NB4 (cell line): ENCODE results near the gene PCDH15.

Source experiments
- CTCF ChIP-seq: IDR thresholded peaks from one replicate; pipeline ENCODE4 v1.5.1; 2012; ENCODE audit warnings: low read depth, low read length
- MAX ChIP-seq: IDR thresholded peaks from 2 replicates; pipeline ENCODE4 v1.6.1; 2011; ENCODE audit warnings: low read depth, low read length
- MYC ChIP-seq: IDR thresholded peaks from 2 replicates; pipeline ENCODE4 v1.6.1; 2011; ENCODE audit warnings: low read depth, low read length
- POLR2A ChIP-seq: IDR thresholded peaks from 2 replicates; pipeline ENCODE4 v1.6.1; 2011; ENCODE audit warnings: mild to moderate bottlenecking; ENCODE audit not compliant: insufficient read length; ENCODE audit errors: extremely low read depth

GRCh38 chr10:54843932-54844331 lies 42.9 kb upstream of the PCDH15 start:
- TF ChIP-seq MAX (no peak), CTCF (no peak), POLR2A (no peak), MYC (no peak)
